ENCODE results near the gene MACROH2A1. TPM values are rescaled to one million over a fixed set of nuclear protein-coding genes. Genes with fewer than 3 reads are reported as not detected.
A peak's percentile ranks its signal among the peaks of the same experiment; 100 is the strongest.

The MACROH2A1 gene
- polyA plus RNA-seq, 1 experiment, result 129 TPM

GRCh38 chr5:135386886-135387628 lies 12.0 kb downstream of the MACROH2A1 start:
- Histone ChIP-seq H3K27ac (ENCODE audit: low read depth, low read length) (peak overlapping the region; percentile 77), H3K4me3 (ENCODE audit: low read depth, low read length) (no peak overlapping the region), H3K9me3 (ENCODE audit: control insufficient read depth, insufficient read depth, low read length) (no peaks in the 10 kb centered on the region; the same call in 1 of the 2 replicates), H3K27me3 (ENCODE audit: control insufficient read depth, insufficient read depth, low read length) (no peaks in the 10 kb centered on the region)
- ChIA-PET CTCF (no interaction called here), POLR2A (no interaction called here)
- TF ChIP-seq CTCF (IDR thresholded peaks at IDR 0.05; ENCODE audit: low read depth, low read length), result no peak
- peak; percentile 71 for DNase-seq (ENCODE audit: low read depth, low spot score)

- H3K9me3 ChIP-seq (ENCODE audit: control insufficient read depth, insufficient read depth, low read length), result no peaks in the 10 kb centered on the region; the same call in 1 of the 2 replicates
- CTCF ChIA-PET, result interaction anchor here (0.6 kb wide), 1 partner anchor 20 kb away, joined by 4 read pairs; no protein-coding TSS in a partner anchor
- H3K27me3 ChIP-seq (ENCODE audit: control insufficient read depth, insufficient read depth, low read length), result no peaks in the 10 kb centered on the region
- POLR2A ChIA-PET, result no interaction called here
- no peak overlapping the region for H3K4me3 ChIP-seq (ENCODE audit: low read depth, low read length)
- TF ChIP-seq CTCF (IDR thresholded peaks at IDR 0.05; ENCODE audit: low read depth, low read length), result no peak
- H3K27ac ChIP-seq (ENCODE audit: low read depth, low read length), result no peak overlapping the region
- DNase-seq (ENCODE audit: low read depth, low spot score), result no peak
Measured at GRCh38 chr5:135386096-135386495, 12.9 kb downstream of the MACROH2A1 start.

GRCh38 chr5:135385576-135385975 lies 13.5 kb downstream of the MACROH2A1 start:
- no peaks in the 10 kb centered on the region; the same call in 1 of the 2 replicates for H3K9me3 ChIP-seq (ENCODE audit: control insufficient read depth, insufficient read depth, low read length)
- no peak for DNase-seq (ENCODE audit: low read depth, low spot score)
- no peak overlapping the region for H3K4me3 ChIP-seq (ENCODE audit: low read depth, low read length)
- H3K27ac ChIP-seq (ENCODE audit: low read depth, low read length), result no peak overlapping the region
- CTCF ChIA-PET, result no interaction called here
- POLR2A ChIA-PET, result no interaction called here
- TF ChIP-seq CTCF (IDR thresholded peaks at IDR 0.05; ENCODE audit: low read depth, low read length), result no peak
- no peaks in the 10 kb centered on the region for H3K27me3 ChIP-seq (ENCODE audit: control insufficient read depth, insufficient read depth, low read length)

GRCh38 chr5:135384898-135385297 lies 14.1 kb downstream of the MACROH2A1 start:
- CTCF ChIA-PET, result interaction anchor here (1.4 kb wide), 1 partner anchor 193 kb away, joined by 3 read pairs; no protein-coding TSS in a partner anchor
- no peak overlapping the region for H3K4me3 ChIP-seq (ENCODE audit: low read depth, low read length)
- no peak overlapping the region for H3K27ac ChIP-seq (ENCODE audit: low read depth, low read length)
- no peak for DNase-seq (ENCODE audit: low read depth, low spot score)
- H3K27me3 ChIP-seq (ENCODE audit: control insufficient read depth, insufficient read depth, low read length), result no peaks in the 10 kb centered on the region
- POLR2A ChIA-PET, result interaction anchor here (1.3 kb wide), 1 partner anchor 9 kb away, joined by 4 read pairs; no protein-coding TSS in a partner anchor
- H3K9me3 ChIP-seq (ENCODE audit: control insufficient read depth, insufficient read depth, low read length), result no peaks in the 10 kb centered on the region; the same call in 1 of the 2 replicates
- no peak for TF ChIP-seq CTCF (IDR thresholded peaks at IDR 0.05; ENCODE audit: low read depth, low read length)

- Histone ChIP-seq H3K4me3 (ENCODE audit: low read depth, low read length) (no peak overlapping the region), H3K9me3 (ENCODE audit: control insufficient read depth, insufficient read depth, low read length) (no peaks in the 10 kb centered on the region; the same call in 1 of the 2 replicates), H3K27me3 (ENCODE audit: control insufficient read depth, insufficient read depth, low read length) (no peaks in the 10 kb centered on the region), H3K27ac (ENCODE audit: low read depth, low read length) (no peak overlapping the region)
- no peak for DNase-seq (ENCODE audit: low read depth, low spot score)
- CTCF ChIA-PET, result interaction anchor here (1.4 to 2.0 kb wide), 2 partner anchors 42 to 193 kb away, joined by 3 to 6 read pairs; no protein-coding TSS in a partner anchor
- POLR2A ChIA-PET, result interaction anchor here (1.3 kb wide), 1 partner anchor 10 kb away, joined by 4 read pairs; no protein-coding TSS in a partner anchor
- TF ChIP-seq CTCF (IDR thresholded peaks at IDR 0.05; ENCODE audit: low read depth, low read length), result no peak
Measured at GRCh38 chr5:135383803-135384495, 15.1 kb downstream of the MACROH2A1 start.

All from AG04450 (cell line).